K562 (cell line): ENCODE measurements around the gene AGPAT4. TPM values are rescaled to one million over a fixed set of nuclear protein-coding genes. Genes with fewer than 3 reads are reported as not detected.

ENCODE experiments used
- CHD4 ChIP-seq: fragments of 200-600 bp; sonication (generic); IDR thresholded peaks from 3 replicates; pipeline ENCODE4 v1.6.1; 2012; ENCODE audit warnings: low read depth, mild to moderate bottlenecking, mixed read lengths, low read length, inconsistent platforms; ENCODE audit not compliant: insufficient read depth, insufficient replicate concordance, poor library complexity, severe bottlenecking
- CREBBP ChIP-seq: IDR thresholded peaks from one replicate; pipeline ENCODE4 v1.6.1; 2012; ENCODE audit warnings: low read depth, mild to moderate bottlenecking, control low read depth, inconsistent platforms, low read length
- GABPB1 ChIP-seq: sonication (generic); formaldehyde crosslinking; IDR thresholded peaks from 2 replicates; pipeline ENCODE4 v1.8.0; 2022; ENCODE audit warnings: mild to moderate bottlenecking, missing genetic modification reagents
- GTF2A2 ChIP-seq: IDR thresholded peaks from 2 replicates; pipeline ENCODE4 v1.6.1; 2016; ENCODE audit warnings: mild to moderate bottlenecking, missing genetic modification characterization, missing compliant biosample characterization
- GTF2F1 ChIP-seq: IDR thresholded peaks from 2 replicates; pipeline ENCODE4 v1.6.1; 2011; ENCODE audit warnings: low read depth, low read length, improper control_type of control experiment
- HDAC2 ChIP-seq: fragments of 450-650 bp; IDR thresholded peaks from 2 replicates; pipeline ENCODE4 v1.6.1; 2016; ENCODE audit warnings: mild to moderate bottlenecking
- HDAC3 ChIP-seq: fragments of 450-650 bp; IDR thresholded peaks from 2 replicates; pipeline ENCODE4 v1.6.1; 2018; ENCODE audit warnings: borderline replicate concordance, mild to moderate bottlenecking, moderate library complexity; ENCODE audit not compliant: partially characterized antibody
- KDM1A ChIP-seq, 2 experiments: fragments of 450-650 bp; IDR thresholded peaks; 2 replicates each; pipeline ENCODE4 v1.6.1; 2016; ENCODE audit warnings: mild to moderate bottlenecking in 2 of 2
- MED1 ChIP-seq: sonication (generic); formaldehyde crosslinking; IDR thresholded peaks from 2 replicates; pipeline ENCODE4 v1.8.1; 2023; ENCODE audit warnings: missing genetic modification reagents, borderline replicate concordance
- MYC ChIP-seq, 2 experiments: fragments of 250-450 bp in 1 of 2; sonication (Bioruptor Pico) in 1 of 2; IDR thresholded peaks; 2 replicates each; pipeline versions ENCODE4 v1.5.1 to v1.6.1; 2012 to 2021; ENCODE audit warnings: low read depth in 2 of 2, borderline replicate concordance in 1 of 2, improper control_type of control experiment in 1 of 2, low read length in 1 of 2, mild to moderate bottlenecking in 1 of 2, moderate library complexity in 1 of 2
- PRMT5 ChIP-seq: sonication (generic); formaldehyde crosslinking; IDR thresholded peaks from 2 replicates; pipeline ENCODE4 v1.5.0; 2020; ENCODE audit warnings: missing genetic modification reagents
- RBM14 ChIP-seq: fragments of 200-400 bp; formaldehyde crosslinking; IDR thresholded peaks from 2 replicates; pipeline ENCODE4 v1.6.1; 2018; ENCODE audit warnings: low read depth, mild to moderate bottlenecking, low read length, moderate library complexity, borderline replicate concordance; ENCODE audit not compliant: insufficient read depth
- SP1 ChIP-seq: sonication (generic); formaldehyde crosslinking; IDR thresholded peaks from 2 replicates; pipeline ENCODE4 v1.8.1; 2022; ENCODE audit warnings: mild to moderate bottlenecking, missing genetic modification reagents
- ZNF197 ChIP-seq: fragments of 200-800 bp; sonication (Bioruptor generic); IDR thresholded peaks from 2 replicates; pipeline ENCODE4 v1.6.1; 2016; ENCODE audit warnings: low read depth, missing genetic modification characterization, missing compliant biosample characterization
- ZNF830 ChIP-seq: fragments of 250-450 bp; sonication (Bioruptor Pico); IDR thresholded peaks from 2 replicates; pipeline ENCODE4 v1.5.0; 2021; ENCODE audit warnings: mild to moderate bottlenecking
- polyA plus RNA-seq, 8 experiments: library from polyadenylated mRNA; depleted of rRNA in 4 of 8; stranded (reverse) in 5 of 8; unstranded in 3 of 8; fragments of >200 nt; fragmentation: Nextera tagmentation in 2 of 8; fragmentation: Illumina TruSeq in 1 of 8; extraction: Ambion mirVana in 2 of 8; extraction: Trizol in 1 of 8; gene quantifications; 2 replicates each; pipeline versions ENCODE4 v1.2.1 to v1.2.3, GENCODE V29; 2011 to 2014; ENCODE audit warnings: inconsistent platforms in 1 of 8, missing spikeins in 1 of 8
- total RNA-seq, 7 experiments: library from RNA; depleted of rRNA in 6 of 7; stranded (reverse); fragments of >200 nt in 6 of 7; fragmentation: Illumina TruSeq in 2 of 7; extraction: Trizol in 2 of 7; gene quantifications; 2 replicates each; pipeline versions ENCODE4 v1.2.1 to v1.2.3, GENCODE V29; 2011 to 2021; ENCODE audit warnings: low replicate concordance in 1 of 7
- TF ChIP-seq, protein P1 (sequence below): fragments of 250-450 bp; sonication (Bioruptor Pico); IDR thresholded peaks from 2 replicates; pipeline ENCODE4 v1.4.0; 2020; ENCODE audit warnings: mild to moderate bottlenecking, moderate library complexity
- TF ChIP-seq, protein P2 (sequence below): sonication (generic); formaldehyde crosslinking; IDR thresholded peaks from 2 replicates; pipeline ENCODE4 v1.8.1; 2023; ENCODE audit warnings: mild to moderate bottlenecking, missing genetic modification reagents, moderate library complexity
- TF ChIP-seq, protein P3 (sequence below): fragments of 450-650 bp; IDR thresholded peaks from 2 replicates; pipeline ENCODE4 v1.6.1; 2017; ENCODE audit warnings: antibody characterized with exemption
- TF ChIP-seq, protein P4 (sequence below): fragments of 450-650 bp; conservative IDR thresholded peaks from 2 replicates; pipeline ENCODE4 v1.6.1; 2016; ENCODE audit warnings: missing genetic modification characterization, low read depth, mild to moderate bottlenecking, control low read depth, missing compliant biosample characterization
- TF ChIP-seq, protein P5 (sequence below): fragments of 450-650 bp; IDR thresholded peaks from 2 replicates; pipeline ENCODE4 v1.6.1; 2018; ENCODE audit warnings: mild to moderate bottlenecking, low read depth; ENCODE audit not compliant: partially characterized antibody

The AGPAT4 gene
- total and polyA plus RNA-seq, 9 of the 15 experiments (the other 6 are each of a cell fraction or from before 2014, with no cell fraction given): 2.2 to 15.0 (median 5.7) TPM

DNA sequence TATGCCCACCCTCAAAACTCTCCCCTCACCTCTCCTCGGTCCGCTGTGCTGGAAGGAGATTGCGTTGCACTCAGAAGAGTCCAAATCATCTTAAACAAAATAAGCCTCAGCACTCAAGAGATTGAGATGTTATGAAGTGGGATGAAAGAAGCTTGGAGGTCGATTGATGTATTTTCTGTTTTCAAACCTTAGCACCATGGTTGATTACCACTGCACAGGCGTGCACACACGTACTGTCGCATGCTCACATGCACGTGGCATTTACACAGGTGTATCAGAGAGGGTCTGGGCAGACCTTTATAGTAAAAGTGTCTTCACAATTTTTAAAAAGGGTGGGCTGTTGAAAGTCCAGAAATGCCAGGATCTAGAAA, 612 bp upstream of the AGPAT4 start (continued):
- TF ChIP-seq, protein P1, sequence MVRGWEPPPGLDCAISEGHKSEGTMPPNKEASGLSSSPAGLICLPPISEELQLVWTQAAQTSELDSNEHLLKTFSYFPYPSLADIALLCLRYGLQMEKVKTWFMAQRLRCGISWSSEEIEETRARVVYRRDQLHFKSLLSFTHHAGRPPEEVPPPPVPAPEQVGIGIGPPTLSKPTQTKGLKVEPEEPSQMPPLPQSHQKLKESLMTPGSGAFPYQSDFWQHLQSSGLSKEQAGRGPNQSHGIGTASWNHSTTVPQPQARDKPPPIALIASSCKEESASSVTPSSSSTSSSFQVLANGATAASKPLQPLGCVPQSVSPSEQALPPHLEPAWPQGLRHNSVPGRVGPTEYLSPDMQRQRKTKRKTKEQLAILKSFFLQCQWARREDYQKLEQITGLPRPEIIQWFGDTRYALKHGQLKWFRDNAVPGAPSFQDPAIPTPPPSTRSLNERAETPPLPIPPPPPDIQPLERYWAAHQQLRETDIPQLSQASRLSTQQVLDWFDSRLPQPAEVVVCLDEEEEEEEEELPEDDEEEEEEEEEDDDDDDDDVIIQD (CRISPR knock-in tag): no peak
- TF ChIP-seq GTF2F1: no peak
- no peak for TF ChIP-seq KDM1A (IDR thresholded peaks at IDR 0.05)
- 0 out of 2 replicates have a peak, but pooled peaks have one; percentile 9 for TF ChIP-seq HDAC2
- TF ChIP-seq ZNF197 (CRISPR knock-in tag): no peak
- no peak for TF ChIP-seq MED1 (CRISPR knock-in tag)
- TF ChIP-seq, protein P2, sequence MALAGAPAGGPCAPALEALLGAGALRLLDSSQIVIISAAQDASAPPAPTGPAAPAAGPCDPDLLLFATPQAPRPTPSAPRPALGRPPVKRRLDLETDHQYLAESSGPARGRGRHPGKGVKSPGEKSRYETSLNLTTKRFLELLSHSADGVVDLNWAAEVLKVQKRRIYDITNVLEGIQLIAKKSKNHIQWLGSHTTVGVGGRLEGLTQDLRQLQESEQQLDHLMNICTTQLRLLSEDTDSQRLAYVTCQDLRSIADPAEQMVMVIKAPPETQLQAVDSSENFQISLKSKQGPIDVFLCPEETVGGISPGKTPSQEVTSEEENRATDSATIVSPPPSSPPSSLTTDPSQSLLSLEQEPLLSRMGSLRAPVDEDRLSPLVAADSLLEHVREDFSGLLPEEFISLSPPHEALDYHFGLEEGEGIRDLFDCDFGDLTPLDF (CRISPR knock-in tag): peak; percentile 18; the same call in 1 of the 2 replicates
- TF ChIP-seq, protein P3, sequence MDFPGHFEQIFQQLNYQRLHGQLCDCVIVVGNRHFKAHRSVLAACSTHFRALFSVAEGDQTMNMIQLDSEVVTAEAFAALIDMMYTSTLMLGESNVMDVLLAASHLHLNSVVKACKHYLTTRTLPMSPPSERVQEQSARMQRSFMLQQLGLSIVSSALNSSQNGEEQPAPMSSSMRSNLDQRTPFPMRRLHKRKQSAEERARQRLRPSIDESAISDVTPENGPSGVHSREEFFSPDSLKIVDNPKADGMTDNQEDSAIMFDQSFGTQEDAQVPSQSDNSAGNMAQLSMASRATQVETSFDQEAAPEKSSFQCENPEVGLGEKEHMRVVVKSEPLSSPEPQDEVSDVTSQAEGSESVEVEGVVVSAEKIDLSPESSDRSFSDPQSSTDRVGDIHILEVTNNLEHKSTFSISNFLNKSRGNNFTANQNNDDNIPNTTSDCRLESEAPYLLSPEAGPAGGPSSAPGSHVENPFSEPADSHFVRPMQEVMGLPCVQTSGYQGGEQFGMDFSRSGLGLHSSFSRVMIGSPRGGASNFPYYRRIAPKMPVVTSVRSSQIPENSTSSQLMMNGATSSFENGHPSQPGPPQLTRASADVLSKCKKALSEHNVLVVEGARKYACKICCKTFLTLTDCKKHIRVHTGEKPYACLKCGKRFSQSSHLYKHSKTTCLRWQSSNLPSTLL: peak; percentile 63; the same call in 1 of the 2 replicates
- TF ChIP-seq GTF2A2 (tag): 0 out of 2 replicates have a peak, but pooled peaks have one; percentile 6
- no peak for TF ChIP-seq CHD4
- TF ChIP-seq, protein P4, sequence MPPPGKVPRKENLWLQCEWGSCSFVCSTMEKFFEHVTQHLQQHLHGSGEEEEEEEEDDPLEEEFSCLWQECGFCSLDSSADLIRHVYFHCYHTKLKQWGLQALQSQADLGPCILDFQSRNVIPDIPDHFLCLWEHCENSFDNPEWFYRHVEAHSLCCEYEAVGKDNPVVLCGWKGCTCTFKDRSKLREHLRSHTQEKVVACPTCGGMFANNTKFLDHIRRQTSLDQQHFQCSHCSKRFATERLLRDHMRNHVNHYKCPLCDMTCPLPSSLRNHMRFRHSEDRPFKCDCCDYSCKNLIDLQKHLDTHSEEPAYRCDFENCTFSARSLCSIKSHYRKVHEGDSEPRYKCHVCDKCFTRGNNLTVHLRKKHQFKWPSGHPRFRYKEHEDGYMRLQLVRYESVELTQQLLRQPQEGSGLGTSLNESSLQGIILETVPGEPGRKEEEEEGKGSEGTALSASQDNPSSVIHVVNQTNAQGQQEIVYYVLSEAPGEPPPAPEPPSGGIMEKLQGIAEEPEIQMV (tag): 0 out of 2 replicates have a peak, but pooled peaks have one; percentile 39
- TF ChIP-seq, protein P5, sequence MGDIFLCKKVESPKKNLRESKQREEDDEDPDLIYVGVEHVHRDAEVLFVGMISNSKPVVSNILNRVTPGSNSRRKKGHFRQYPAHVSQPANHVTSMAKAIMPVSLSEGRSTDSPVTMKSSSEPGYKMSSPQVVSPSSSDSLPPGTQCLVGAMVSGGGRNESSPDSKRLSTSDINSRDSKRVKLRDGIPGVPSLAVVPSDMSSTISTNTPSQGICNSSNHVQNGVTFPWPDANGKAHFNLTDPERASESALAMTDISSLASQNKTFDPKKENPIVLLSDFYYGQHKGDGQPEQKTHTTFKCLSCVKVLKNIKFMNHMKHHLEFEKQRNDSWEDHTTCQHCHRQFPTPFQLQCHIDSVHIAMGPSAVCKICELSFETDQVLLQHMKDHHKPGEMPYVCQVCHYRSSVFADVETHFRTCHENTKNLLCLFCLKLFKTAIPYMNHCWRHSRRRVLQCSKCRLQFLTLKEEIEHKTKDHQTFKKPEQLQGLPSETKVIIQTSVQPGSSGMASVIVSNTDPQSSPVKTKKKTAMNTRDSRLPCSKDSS: no peak
- no peak for TF ChIP-seq ZNF830 (CRISPR knock-in tag)
- TF ChIP-seq MYC (IDR thresholded peaks at IDR 0.05; ENCODE audit: low read depth, low read length): 0 out of 2 replicates have a peak, but pooled peaks have one; percentile 24
- no peak for TF ChIP-seq MYC (CRISPR knock-in tag; IDR thresholded peaks at IDR 0.05; ENCODE audit: borderline replicate concordance, low read depth)
- TF ChIP-seq PRMT5 (CRISPR knock-in tag): no peak
- peak; percentile 2 for TF ChIP-seq HDAC3
- 0 out of 2 replicates have a peak, but pooled peaks have one; percentile 5 for TF ChIP-seq SP1 (CRISPR knock-in tag)
- 0 out of 2 replicates have a peak, but pooled peaks have one; percentile 4 for TF ChIP-seq GABPB1 (CRISPR knock-in tag)
- TF ChIP-seq CREBBP: no peak
- TF ChIP-seq RBM14: no peak
